GM10266 (cell line): Measurements from ENCODE around the gene ZSWIM5.

Source experiments
- DNase-seq: peaks from one replicate; pipeline ENCODE4 v3.0.0; 2012; ENCODE audit errors: extremely low spot score
- TF ChIP-seq, protein P1 (sequence below): IDR thresholded peaks from 2 replicates; pipeline ENCODE4 v1.5.1; 2012; ENCODE audit warnings: mild to moderate bottlenecking, low read depth; ENCODE audit not compliant: control insufficient read depth, insufficient read depth; ENCODE audit errors: missing control alignments

The ZSWIM5 gene

DNA sequence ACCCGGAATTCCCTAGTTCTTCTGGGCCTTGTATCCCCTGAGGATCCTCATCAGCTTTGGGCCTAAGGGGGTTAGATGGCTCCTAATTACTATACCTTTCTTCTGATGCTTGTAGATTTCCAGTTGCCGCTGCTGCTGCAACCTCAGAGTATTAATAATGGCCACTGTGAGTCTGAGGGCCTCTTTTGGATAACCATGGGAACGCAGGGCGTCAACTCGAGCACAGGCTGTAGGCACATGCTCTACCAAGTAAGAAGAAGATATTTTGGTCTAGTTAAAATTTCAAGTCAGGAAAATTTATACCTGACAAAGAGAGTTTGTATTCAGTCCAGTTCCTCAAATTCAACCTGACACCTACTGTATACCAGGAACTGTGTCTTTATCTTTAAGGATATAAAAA is 166.1 kb downstream of the ZSWIM5 start:
- TF ChIP-seq, protein P1, sequence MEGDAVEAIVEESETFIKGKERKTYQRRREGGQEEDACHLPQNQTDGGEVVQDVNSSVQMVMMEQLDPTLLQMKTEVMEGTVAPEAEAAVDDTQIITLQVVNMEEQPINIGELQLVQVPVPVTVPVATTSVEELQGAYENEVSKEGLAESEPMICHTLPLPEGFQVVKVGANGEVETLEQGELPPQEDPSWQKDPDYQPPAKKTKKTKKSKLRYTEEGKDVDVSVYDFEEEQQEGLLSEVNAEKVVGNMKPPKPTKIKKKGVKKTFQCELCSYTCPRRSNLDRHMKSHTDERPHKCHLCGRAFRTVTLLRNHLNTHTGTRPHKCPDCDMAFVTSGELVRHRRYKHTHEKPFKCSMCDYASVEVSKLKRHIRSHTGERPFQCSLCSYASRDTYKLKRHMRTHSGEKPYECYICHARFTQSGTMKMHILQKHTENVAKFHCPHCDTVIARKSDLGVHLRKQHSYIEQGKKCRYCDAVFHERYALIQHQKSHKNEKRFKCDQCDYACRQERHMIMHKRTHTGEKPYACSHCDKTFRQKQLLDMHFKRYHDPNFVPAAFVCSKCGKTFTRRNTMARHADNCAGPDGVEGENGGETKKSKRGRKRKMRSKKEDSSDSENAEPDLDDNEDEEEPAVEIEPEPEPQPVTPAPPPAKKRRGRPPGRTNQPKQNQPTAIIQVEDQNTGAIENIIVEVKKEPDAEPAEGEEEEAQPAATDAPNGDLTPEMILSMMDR: no peak
- no peak for DNase-seq

DNA sequence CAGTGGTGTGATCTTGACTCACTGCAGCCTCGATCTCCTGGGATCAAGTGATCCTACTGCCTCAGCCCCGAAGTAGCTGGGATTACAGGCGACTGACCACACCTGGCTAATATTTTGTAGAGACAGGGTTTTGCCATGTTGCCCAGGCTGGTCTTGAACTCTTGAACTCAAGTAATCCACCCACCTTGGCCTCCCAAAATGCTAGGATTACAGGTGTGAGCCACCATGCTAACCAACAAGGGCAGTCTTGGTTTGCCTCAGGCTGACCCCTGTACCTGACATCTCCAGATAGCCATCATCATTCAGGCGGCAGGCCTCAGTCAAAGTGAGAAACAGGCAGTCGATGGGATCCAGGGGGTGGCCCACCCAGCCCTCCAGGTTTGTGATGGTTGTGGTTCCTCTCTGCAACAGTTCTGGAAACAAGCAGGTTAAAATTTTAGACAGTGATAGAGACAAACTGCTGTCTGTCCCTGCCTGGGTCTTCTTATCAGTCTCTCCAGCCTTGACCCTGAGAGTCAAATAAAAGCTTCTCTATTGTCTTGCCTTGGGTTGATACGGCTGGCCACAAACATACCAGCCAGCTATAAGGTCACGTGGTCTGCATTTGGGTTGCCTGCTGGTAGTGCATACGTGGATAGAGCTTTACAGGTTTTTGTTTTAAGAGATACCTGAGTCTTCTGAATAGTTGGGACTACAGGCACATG is 167.6 kb downstream of the ZSWIM5 start:
- DNase-seq: no peak
- TF ChIP-seq, protein P1: no peak

DNA sequence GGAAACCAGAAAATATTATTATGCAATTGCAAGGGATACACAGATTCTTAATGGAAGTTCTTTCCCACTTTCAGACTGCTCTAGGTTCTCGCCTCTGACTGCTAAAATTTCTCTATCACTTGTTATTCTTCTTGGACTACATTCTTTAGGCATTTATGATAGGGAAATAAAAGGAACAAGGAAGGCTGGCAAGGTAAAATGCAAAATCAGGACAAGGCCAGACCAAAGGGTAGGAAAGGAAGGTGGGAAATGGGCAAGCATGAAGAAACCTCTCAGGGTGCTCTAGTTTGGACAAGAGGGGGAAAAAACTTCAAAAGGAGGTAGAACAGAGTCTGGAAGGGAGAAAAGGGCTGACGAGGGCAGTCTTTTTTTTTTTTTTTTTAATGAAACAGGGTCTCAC is 168.2 kb downstream of the ZSWIM5 start:
- no peak for DNase-seq
- TF ChIP-seq, protein P1: no peak

DNA sequence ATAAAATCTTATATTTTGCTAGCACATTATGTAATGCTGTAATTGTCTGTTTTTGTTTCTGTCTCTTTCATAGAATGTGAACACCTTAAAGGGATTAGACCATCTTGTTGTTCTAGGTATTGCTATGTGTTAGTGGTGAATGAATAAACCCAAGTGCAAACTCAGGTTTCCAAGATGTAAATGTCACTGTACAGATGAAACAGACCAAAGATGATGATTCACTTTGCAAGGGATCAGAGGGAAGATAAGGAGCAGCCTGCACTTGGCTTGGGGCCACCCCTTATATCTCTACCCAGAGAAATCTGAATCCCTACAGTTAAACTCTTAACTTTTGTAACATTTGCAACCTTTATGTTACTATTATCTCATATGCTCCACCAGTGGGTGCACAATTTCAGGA is 168.9 kb downstream of the ZSWIM5 start:
- TF ChIP-seq, protein P1: no peak
- no peak for DNase-seq

DNA sequence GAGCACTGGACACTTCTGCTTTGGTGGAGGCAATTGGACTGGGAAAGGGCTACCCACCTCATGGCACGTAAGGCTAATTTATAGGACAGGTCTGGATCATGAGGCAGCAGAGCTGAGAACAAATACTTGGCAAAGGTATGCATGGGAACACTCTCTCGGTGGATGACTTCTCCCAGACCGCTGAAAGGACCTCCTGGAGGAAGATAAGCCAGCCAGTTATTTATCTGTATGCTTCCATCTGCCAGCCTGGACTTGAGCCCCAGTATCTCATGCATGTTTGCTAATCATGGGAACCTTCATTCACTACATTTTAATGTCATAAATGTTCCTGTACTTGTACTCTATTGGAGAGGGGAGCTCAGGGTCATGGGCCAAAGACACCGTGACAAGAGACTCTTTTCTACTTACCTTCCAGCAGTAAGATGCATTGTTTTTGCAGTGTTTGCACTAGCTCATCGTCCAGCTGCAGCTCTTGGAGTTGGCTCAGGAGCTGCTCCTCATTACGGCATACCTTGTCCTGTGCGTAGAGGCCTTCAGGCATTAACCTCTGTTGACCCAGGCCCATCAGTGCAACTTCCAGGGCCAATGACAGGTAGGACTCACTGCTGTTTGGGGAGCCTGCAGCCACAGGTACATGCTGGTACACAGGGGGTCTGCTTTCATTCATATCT is 170.6 kb downstream of the ZSWIM5 start:
- no peak for DNase-seq
- TF ChIP-seq, protein P1: no peak

DNA sequence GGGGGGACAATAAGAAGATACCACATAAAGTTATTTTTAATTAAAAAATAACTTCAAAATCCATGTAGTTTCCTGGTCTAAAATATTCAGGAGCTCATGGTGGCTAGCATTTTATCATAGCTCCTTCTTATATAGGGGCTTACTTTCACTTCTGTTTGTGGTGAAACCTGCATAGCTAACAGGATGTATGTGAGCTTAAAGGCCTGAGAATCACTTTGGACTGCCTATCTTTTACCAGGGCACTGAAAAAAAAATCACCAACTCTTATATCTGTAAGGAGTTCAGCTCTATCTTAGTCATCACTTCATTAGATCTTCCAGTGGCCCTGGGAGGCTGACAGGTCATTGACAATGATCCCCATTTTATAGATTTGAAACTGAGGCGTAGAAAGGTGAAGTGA is 173.0 kb downstream of the ZSWIM5 start:
- DNase-seq: no peak

DNA sequence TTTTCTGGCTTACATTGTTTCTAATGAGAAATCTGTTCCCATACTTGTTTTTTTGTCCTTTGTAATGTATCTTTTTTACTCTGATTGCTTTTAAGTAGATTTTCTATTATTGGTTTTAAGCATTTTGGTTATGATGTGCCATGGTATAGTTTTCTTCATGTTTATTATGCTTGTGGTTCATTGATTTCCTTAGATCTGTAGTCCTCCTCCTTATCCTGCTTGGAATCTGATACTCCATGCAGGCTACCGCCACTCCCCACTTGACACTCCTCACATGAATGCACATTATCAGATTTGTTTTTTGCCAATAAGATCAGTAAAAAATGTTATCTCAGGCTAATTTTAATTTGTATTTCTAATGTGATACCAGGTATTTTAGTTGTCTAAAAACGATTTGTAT is 173.6 kb downstream of the ZSWIM5 start:
- TF ChIP-seq, protein P1: no peak
- DNase-seq: no peak

More for the DNA sequence above, 173.0 kb downstream of the ZSWIM5 start:
- TF ChIP-seq, protein P1: no peak
